RWPE2 (cell line): Measurements from ENCODE around the gene ATP7A.

Experiments
- ATAC-seq: fragments of 200-7000 bp; cut with Tn5 transposase; 3 replicates; pipeline ENCODE4 v1.9.1; 2021; ENCODE audit warnings: low read depth
- DNase-seq: peaks from one replicate; pipeline ENCODE4 v3.0.0-alpha.2; 2020; ENCODE audit warnings: low spot score
- H3K27ac ChIP-seq: fragments of 450-650 bp; 2 replicates; pipeline ENCODE4 v1.5.1; 2017; ENCODE audit warnings: mild to moderate bottlenecking; ENCODE audit not compliant: poor library complexity, severe bottlenecking
- H3K27me3 ChIP-seq: fragments of 250-450 bp; sonication (Bioruptor Pico); 2 replicates; pipeline ENCODE4 v1.5.1; 2021; ENCODE audit warnings: mild to moderate bottlenecking, moderate library complexity; ENCODE audit not compliant: insufficient read depth, poor library complexity, severe bottlenecking
- H3K36me3 ChIP-seq: fragments of 250-450 bp; sonication (Bioruptor Pico); 2 replicates; pipeline ENCODE4 v1.5.1; 2020; ENCODE audit warnings: low read depth, mild to moderate bottlenecking, moderate library complexity
- H3K4me1 ChIP-seq: fragments of 250-450 bp; sonication (Bioruptor Pico); 2 replicates; pipeline ENCODE4 v1.5.1; 2021; ENCODE audit warnings: mild to moderate bottlenecking, moderate library complexity; ENCODE audit not compliant: insufficient read depth, poor library complexity, severe bottlenecking
- H3K4me3 ChIP-seq: fragments of 250-450 bp; sonication (Bioruptor Pico); 2 replicates; pipeline ENCODE4 v1.5.1; 2021; ENCODE audit warnings: mild to moderate bottlenecking, moderate library complexity; ENCODE audit not compliant: severe bottlenecking
- H3K9me3 ChIP-seq: fragments of 250-450 bp; sonication (Bioruptor Pico); 2 replicates; pipeline ENCODE4 v1.5.1; 2021; ENCODE audit warnings: mild to moderate bottlenecking, moderate library complexity; ENCODE audit not compliant: severe bottlenecking
- TF ChIP-seq, protein P1 (sequence below): fragments of 450-650 bp; IDR thresholded peaks from one replicate; pipeline ENCODE4 v1.5.1; 2017; ENCODE audit warnings: mild to moderate bottlenecking, moderate library complexity; ENCODE audit not compliant: poor library complexity, severe bottlenecking

Gene ATP7A

GRCh38 chrX:77925764-77926163 is 15.3 kb downstream of the ATP7A start:
- TF ChIP-seq, protein P1, sequence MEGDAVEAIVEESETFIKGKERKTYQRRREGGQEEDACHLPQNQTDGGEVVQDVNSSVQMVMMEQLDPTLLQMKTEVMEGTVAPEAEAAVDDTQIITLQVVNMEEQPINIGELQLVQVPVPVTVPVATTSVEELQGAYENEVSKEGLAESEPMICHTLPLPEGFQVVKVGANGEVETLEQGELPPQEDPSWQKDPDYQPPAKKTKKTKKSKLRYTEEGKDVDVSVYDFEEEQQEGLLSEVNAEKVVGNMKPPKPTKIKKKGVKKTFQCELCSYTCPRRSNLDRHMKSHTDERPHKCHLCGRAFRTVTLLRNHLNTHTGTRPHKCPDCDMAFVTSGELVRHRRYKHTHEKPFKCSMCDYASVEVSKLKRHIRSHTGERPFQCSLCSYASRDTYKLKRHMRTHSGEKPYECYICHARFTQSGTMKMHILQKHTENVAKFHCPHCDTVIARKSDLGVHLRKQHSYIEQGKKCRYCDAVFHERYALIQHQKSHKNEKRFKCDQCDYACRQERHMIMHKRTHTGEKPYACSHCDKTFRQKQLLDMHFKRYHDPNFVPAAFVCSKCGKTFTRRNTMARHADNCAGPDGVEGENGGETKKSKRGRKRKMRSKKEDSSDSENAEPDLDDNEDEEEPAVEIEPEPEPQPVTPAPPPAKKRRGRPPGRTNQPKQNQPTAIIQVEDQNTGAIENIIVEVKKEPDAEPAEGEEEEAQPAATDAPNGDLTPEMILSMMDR, result no peak
- ATAC-seq (no peak), DNase-seq (no peak)
- no peaks in the 10 kb centered on the region for H3K27me3 ChIP-seq
- no peak overlapping the region for H3K27ac ChIP-seq
- H3K4me3 ChIP-seq, result no peak overlapping the region
- H3K9me3 ChIP-seq, result no peaks in the 10 kb centered on the region
- no peaks in the 10 kb centered on the region for H3K4me1 ChIP-seq
- H3K36me3 ChIP-seq, result no peaks in the 10 kb centered on the region

DNA sequence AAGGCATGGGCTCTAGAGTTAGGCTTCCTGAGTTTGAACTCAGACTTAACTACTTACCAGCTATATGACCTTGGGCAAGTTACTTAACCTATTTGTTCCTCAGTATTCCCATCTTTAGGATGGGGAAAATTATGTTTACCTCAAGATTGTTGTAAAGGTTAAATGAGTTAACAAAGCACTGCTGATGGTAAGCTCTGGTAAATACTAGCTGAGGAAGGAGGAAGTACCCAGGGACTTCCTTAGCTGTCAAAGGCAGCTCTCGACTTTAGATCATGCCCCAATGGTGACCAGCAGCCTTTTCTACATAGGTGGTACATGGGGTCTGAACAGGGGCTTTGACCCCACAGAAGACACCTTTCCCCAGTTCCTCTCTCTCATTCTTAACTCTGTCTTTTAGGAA is 20.1 kb downstream of the ATP7A start:
- TF ChIP-seq, protein P1, result no peak
- ATAC-seq, result no peak
- H3K27ac ChIP-seq, result no peak overlapping the region

GRCh38 chrX:77935886-77936285 is 25.4 kb downstream of the ATP7A start:
- DNase-seq, result no peak
- TF ChIP-seq, protein P1, result no peak
- H3K9me3 ChIP-seq, result no peaks in the 10 kb centered on the region
- no peak overlapping the region for H3K27ac ChIP-seq
- no peak for ATAC-seq
- H3K36me3 ChIP-seq, result no peaks in the 10 kb centered on the region
- peaks cover 5% of the 10 kb centered on the region for H3K4me1 ChIP-seq
- no peak overlapping the region for H3K4me3 ChIP-seq
- H3K27me3 ChIP-seq, result no peaks in the 10 kb centered on the region

More for the DNA sequence above, 20.1 kb downstream of the ATP7A start:
- DNase-seq, result no peak
- no peak overlapping the region for H3K4me3 ChIP-seq
- H3K27me3 ChIP-seq, result no peaks in the 10 kb centered on the region
- no peaks in the 10 kb centered on the region for H3K36me3 ChIP-seq
- no peaks in the 10 kb centered on the region for H3K4me1 ChIP-seq
- no peaks in the 10 kb centered on the region for H3K9me3 ChIP-seq

- Histone ChIP-seq H3K27me3 (no peaks in the 10 kb centered on the region), H3K4me1 (peaks cover 5% of the 10 kb centered on the region), H3K36me3 (no peaks in the 10 kb centered on the region), H3K9me3 (no peaks in the 10 kb centered on the region), H3K4me3 (no peak overlapping the region), H3K27ac (no peak overlapping the region)
- DNase-seq (no peak), ATAC-seq (no peak)
- TF ChIP-seq, protein P1, result no peak
Observed at GRCh38 chrX:77936299-77936698, 25.8 kb downstream of the ATP7A start.

DNA sequence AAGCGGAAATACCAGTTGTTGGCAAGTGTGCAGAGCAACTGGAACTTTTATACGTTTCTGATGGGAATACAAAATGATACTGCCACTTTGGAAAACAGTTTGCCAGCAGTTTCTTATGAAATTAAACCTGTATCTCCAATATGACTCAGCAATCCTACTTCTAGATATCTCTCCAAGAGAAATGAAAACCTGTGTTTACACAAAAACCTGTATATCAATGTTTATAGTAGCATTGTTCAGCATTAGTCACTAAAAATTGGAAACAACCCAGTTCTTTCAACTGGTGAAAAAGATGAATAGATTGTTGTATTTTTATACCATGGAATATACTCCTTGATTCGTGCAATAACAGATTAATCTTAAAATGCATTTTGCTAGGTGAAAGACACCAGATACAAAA is 26.8 kb downstream of the ATP7A start:
- peaks cover 5% of the 10 kb centered on the region for H3K4me1 ChIP-seq
- ATAC-seq (peak; percentile 58), DNase-seq (no peak)
- H3K27me3 ChIP-seq, result no peaks in the 10 kb centered on the region
- H3K4me3 ChIP-seq, result no peak overlapping the region
- no peaks in the 10 kb centered on the region for H3K9me3 ChIP-seq
- TF ChIP-seq, protein P1, result no peak
- no peaks in the 10 kb centered on the region for H3K36me3 ChIP-seq
- no peak overlapping the region for H3K27ac ChIP-seq
